Stimulated activated CD4-positive, alpha-beta T cell treated with anti-CD3 and anti-CD28 coated beads, Interleukin-1b, Interleukin-23, amount 100 ng/mL, for 48 hours (primary cell): ENCODE data around the gene FAM171A1.
"Not testable (repeated sequence)": the region's sequence is repeated elsewhere in the genome, so short reads cannot be mapped to it uniquely, and the experiment has no call there.

ENCODE experiments used
- DNase-seq: peaks from one replicate; pipeline ENCODE4 v3.0.0-alpha.2; 2020

Gene FAM171A1

DNA sequence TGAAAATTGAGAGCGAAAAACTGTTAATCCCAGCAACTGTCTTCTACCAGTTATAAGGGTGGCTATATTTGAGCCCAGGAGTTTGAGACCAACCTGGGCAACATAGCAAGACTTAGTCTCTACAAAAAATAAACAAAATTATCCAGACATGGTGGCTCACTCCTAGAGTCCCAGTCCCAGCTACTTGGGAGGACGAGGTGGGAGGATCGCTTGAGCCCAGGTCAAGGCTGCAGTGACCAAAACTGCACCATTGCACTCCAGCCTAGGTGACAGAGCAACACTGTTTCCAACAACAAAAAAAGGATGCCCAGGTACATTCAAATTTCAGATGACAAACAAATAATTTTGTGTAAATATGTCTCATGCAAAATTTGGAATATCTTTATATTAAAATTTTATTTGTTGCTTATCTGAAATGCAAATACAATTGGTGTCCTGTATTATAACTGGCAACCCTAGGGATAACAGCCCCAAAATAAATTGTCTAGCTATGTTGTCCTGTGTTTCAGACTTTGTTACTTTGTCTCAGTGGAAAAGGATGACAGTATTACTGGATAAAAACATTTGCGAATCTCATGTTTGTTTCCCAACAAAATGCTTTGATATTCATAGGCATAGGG, 26.7 kb downstream of the FAM171A1 start:
- no peak for DNase-seq

DNA sequence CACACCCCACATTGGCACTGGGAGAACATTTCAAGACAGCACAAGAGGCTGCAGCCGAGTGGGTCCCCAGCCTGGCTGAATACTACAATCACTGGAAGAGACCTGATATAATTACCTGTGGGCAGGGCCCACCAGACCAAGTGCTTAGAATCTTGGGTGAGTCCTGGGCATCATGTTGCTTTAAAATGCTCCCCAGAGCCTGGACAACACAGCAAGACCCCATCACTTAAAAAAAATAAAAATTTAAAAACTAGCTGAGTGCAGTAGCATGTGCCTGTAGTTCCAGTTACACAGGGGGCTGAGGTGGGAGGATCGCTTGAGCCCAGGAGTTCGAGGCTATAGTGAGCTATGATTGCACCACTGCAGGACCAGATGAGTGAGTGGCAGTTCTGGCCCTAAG, 28.1 kb downstream of the FAM171A1 start:
- DNase-seq = no peak

DNA sequence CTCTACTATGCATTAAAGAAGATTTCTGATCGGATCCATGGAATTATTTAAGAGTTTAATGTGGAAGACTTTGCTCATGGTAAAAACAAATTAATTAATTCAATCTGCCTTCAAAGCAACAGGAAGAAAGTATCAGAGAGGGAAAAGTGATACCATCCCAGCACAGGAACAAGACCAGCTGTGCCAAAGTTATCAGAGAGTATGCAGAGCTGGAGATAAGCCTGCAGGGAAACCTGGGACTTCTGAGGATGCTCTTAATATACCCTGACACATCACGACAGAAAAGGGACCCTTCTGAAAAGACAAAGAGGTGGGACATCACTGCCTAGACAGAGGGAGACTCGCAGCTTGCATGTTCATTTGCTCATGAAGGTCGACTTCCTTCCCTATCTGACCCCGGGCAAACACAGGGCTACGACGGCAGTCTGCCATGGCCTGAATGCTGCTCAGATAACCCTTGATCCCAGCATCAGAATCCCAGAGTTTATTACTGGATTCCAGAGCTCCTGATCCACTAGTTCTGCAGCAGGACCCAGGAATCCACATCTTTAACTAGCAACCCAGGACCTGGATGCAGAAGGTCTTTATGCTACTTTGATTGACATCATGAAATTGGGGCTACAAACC, 29.5 kb downstream of the FAM171A1 start:
- no peak for DNase-seq

DNA sequence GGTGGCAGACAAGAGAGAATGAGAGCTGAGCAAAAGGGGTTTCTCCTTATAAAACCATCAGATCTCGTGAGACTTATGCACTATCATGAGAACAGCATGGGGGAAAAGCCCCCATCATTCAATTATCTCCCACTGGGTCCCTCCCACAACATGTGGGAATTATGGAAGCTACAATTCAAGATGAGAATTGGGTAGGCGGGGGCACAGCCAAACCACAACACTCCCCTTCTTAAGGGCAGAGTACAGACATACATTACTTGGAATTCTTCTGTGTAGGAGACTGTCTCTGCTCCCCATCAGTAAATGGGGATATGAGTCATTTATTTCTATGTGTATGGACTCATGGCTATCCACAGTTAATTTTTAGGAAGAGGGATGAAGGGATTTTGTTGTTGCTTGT, 31.2 kb downstream of the FAM171A1 start:
- DNase-seq = no peak

DNA sequence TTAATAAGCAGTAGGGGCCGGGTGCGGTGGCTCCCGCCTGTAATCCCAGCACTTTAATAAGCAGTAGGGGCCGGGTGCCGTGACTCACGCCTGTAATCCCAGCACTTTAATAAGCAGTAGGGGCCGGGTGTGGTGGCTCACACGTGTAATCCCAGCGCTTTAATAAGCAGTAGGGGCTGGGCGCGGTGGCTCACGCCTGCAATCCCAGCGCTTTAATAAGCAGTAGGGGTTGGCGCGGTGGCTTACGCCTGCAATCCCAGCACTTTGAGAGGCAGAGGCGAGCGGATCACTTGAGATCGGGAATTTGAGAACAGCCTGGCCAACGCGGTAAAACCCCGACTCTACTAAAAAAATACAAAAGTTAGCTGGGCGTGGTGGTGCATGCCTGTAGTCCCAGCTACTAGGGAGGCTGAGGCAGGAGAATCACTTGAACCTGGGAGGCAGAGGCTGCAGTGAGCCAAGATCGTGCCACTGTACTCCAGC, 33.6 kb downstream of the FAM171A1 start:
- DNase-seq = not testable (repeated sequence)

DNA sequence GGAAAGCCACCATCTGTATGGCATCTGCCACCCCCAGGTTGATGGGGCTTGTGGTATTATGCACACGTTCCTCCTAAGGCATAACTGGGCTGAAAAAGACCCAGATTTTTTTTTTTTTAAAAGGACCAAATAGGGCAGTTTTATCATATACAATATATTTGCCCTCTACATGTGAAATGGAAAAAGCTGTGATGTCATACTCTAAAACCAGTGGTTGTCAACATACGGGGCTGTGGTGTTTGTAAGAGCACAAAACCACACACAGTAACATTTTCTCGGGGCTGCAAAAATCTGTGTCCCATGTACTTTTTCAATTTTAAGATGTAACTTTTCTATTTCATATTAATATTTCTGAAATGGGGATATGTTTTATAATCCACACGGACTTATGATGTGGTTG, 34.9 kb downstream of the FAM171A1 start:
- DNase-seq = no peak

DNA sequence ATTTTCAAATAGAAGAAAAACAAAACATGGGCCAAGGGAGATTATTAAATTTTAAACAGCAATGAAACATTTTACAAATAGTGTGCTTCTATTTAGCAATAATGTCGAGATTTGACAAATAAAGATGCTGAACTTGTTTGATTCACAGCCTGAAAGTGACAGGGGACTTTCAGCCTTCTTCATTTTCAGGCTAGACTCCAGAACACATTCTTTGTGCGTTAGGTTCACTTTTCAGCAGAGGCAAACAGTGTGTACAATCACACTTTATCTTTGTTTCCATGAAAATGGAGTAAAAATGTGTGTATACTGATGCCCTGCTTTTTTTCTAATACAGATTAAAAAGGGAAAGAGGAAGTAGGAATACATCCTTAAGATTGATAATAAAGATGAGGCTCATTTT, 35.6 kb downstream of the FAM171A1 start:
- no peak for DNase-seq

DNA sequence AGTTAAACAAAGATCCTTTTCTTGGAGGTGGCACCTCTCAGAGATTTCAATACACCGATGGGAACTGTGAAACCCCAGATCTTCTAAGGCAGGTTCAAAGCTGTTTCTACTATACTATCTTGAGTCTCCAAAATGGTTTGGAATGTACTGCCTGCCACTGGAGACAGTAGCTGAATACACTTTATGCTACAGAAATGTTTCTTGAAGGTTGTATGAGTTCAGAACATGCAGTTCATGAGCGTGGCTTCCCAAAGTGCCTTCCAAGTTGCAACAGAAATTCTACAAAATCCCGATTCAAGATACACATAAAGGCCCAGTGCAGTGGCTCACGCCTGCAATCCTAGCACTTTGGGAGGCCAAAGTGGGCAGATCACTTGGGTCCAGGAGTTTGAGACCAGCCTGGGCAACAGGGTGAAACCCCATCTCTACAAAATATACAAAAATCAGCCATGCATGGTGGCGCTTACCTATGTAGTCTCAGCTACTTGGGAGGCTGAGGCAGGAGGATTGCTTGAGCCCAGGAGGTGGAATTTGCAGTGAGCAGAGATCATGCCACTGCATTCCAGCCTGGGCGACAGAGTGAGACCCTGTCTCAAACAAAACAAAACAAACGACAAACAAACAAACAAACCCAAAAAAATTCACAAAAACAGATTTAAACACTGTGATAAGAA, 36.3 kb downstream of the FAM171A1 start:
- no peak for DNase-seq

DNA sequence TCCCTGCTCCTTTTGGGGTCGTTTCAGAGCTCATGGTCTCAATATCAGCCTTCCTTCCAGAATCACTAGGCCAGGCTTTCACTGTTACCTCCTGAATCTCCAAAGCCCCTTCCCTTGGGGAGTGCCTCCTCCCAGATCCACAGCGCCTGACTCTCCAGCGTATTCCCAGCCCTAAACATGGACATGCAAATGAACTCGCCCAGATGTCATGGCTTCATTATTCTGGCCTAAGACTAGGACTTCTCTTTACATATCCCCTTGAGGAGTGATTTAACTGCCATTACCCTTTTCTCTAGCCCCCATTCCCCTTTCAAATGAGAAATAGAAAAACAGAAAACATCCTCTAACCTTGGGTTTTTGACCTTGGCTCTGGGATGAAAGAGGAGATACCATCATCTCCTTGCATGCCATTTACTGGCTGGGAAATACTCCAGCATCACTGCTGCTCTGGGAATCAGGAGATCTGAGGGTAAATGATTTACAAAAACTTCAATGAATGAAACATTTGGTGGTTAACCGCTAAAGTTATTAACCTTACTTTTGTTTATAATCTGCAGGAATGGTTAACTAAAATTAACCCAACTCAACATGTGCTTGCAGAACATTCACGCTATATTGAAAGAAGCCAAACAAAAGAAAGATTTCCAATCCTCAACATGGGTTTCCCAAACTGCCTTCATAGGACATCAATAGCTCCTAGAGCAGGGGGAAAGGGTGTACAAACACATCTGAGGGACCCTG, 37.0 kb downstream of the FAM171A1 start:
- DNase-seq = no peak

DNA sequence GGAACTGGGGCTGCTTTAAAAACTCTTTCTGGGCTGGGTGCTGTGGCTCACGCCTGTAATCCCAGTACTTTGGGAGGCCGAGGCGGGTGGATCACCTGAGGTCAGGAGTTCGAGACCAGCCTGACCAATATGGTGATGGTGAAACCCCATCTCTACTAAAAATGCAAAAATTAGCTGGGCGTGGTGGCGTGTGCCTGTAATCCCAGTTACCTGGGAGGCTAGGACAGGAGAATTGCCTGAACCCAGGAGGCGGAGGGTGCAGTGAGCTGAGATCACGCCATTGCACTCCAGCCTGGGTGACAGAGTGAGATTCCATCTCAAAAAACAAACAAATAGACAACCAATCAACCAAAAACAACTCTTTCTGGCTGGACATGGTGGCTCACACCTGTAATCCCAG, 37.9 kb downstream of the FAM171A1 start:
- not testable (repeated sequence) for DNase-seq

DNA sequence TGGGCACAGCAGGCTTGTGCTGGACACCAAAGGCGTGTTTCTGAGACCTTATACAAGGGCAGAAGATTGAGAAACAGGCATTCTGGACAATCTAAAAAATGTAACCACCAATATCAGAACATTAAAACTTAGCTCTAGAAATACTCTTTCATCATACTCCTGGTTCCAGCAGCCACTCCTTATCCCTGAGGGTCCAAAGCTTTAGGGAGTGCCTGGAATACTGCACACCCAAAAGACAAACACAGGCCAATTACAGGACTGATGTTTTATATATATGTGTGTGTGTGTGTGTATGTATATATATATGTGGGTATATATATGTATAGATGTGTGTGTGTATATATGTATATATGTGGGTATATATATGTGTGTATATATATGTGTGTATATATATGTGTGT, 39.6 kb downstream of the FAM171A1 start:
- no peak for DNase-seq

DNA sequence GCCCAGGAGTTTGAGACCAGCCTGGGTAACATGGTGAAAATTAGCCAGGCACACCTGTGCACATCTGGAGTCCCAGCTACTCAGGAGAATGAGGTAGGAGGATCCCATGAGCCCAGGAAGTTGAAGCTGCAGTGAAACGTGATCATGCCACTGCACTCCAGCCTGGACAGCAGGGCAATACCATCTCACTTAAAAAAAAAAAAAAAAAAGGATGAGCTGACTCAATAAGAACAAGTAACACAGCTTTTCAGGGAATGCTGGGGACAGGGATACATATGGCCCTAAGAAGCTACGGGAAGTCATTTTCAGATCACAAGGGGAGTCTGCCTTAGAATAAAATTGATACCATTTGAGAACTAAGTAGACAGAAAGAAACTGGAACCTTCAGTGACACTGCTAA, 41.7 kb downstream of the FAM171A1 start:
- no peak for DNase-seq

DNA sequence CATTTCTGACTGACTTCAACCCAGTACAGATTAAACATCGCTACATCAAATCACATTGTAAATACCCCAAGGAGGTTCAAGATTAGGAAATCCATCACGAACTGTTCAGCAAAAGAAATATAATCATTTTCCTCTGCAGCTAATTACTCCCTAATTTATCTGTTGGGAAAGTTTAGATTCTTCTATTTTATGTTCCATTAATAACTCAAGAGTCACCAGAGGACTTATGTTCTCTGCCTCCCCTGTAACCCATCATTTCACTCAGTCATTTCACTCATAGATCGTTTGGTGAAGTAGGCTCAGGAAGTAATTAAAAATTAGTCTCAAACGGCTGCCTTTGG, 45.2 kb downstream of the FAM171A1 start:
- DNase-seq = no peak

DNA sequence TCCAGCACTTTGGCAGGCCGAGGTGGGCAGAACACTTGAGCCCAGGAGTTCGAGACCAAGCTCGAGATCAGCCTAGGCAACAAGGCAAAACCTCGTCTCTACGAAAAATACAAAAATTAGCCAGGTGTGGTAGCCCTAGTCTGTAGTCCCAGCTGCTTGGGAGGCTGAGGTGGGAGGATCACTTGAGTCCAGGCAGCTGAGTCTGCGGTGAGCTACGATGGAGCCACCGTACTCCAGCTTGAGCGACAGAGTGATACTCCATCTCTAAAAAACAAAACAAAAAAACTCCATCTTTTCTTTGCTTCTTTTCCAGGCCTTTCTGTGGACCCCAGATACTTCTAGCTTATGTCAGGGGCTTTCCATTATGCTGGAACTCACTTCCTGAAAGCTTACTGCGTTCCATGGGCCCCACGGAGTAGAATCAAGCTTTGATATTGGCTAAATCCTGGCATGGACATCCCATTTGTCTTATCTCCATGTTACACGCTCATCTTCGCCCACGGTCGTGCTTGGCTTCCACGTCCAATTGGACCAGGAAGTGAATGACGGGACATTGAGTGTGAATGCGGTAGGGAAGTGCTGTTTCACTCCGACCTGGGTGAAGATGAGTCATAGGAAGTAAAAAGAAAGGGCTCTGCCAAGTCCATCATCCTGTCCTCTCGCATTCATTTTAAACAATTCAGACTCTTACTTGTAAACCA, 45.7 kb downstream of the FAM171A1 start:
- DNase-seq = no peak

DNA sequence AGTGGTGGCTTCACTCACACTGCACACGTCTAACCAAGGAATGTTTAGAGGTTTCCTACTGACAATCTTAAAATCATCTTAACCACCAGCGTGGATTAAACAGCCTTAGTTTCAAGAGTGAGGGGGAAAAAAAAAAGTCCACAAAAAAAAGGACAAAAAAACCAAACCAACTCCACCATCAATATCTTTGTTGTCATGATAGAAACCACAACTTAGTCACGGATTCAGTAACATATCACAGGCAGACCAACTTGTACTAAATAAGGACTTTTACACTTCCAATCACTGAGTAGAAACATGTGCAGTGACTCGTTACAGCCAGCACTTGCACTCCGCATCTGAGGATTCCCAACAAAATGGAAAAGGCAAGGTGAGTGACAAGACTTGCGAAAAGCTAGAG, 46.5 kb downstream of the FAM171A1 start:
- DNase-seq = no peak

DNA sequence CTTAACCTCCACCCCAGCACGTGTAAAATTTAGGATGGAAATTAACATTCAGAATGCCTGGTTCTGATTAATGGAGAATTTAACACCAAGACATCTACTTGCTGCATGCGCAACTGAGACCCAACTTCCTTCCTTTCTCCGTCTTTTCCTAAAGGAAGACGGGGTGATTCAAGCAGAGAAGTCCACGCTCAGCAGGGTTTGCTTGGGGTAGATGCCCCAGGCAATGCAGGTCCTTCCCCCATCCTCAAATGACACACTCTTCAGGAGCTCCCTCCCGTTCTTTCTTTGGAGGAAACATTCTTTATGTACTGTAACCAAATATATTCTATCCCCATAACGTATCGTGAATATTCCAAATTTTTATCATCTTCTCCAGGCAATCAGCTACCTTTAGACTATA, 47.0 kb downstream of the FAM171A1 start:
- DNase-seq = no peak

DNA sequence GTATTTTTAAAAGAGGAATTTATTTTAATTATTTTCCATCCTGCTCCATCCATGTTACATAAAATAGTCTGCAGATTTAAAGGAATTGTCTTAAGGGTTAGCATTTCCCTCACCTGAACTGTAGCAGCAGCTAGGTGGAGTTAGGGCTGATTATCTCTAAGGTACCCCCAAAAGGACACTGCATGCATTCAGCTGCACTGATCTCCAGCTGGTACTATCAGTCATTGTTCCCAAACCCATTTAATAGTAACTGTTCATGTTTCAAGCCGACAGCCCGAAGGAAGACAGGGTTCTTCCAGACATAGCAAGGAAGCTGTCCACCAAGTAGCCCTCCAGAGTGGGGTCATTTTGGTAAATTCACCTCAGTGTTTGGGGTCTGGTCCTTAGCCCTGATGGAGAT, 48.7 kb downstream of the FAM171A1 start:
- DNase-seq = no peak

DNA sequence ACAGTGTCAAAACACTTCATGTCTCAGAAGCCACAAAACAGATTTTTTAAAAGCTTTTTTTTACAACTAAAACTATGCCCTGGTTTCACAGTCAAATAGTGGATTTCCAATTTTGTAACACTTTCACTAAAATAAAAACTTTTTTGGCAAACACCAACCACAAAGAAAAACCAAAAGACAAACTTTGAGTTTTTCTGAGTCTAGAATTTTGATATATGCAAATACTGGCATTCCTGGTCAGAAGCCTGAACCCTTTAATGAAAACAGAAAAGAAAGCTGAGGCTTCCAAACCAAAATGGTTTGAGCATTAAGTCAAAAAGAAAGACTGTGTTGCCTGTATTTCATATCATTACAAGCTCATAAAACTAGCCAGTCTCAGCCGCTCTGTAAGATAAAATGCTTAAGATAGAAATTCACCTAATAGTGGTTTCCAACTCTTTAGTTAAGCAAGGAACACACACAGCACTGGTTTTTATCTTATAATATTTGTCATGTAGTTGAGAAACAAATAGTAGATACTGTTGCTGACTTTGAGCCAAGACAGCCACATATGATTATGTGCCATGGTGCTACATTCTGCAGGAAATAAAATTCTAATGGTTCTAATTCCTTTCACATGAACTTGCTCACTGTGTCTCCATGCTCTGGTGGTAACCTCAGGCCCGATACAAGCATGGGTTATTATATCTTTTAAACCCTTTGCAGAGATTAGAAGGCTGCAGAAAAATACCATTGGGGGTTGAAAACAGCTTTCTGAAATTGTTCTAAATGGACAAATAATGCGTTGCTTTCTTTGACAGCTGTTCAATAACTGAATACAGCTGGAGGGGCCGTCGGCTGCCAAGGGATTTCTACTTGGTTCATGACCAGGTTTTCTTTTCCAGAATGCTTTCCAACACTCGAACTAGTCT, 49.4 kb downstream of the FAM171A1 start:
- no peak for DNase-seq

DNA sequence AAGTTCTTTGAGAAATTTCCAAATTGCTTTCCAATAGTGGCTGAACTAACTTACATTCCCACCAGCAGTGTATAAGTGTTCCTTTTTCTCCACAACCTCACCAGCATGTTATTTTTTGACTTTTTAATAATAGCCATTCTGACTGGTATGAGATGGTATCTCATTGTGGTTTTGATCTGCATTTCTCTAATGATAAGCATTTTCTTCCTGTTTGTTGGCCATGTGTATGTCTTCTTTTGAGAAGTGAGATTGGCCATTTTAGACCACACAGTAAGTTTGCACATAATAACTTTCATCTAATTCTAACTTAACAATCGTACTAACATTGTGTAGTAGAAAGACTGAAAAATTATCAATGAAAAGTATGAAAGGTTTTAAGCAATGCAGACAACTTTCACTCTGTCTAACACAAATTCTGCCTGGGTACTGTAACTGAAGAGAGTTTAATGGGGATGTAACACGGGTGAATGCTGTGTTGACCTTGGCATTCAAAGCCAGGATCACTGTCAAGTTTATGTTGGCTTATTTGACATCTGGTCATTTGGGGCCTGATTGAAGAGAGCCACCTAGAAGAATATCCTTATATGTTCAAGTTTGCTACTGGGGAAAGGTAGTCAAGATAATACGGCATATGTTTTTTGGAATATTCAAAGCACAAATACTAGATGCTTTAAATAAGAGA, 50.4 kb downstream of the FAM171A1 start:
- DNase-seq = no peak

DNA sequence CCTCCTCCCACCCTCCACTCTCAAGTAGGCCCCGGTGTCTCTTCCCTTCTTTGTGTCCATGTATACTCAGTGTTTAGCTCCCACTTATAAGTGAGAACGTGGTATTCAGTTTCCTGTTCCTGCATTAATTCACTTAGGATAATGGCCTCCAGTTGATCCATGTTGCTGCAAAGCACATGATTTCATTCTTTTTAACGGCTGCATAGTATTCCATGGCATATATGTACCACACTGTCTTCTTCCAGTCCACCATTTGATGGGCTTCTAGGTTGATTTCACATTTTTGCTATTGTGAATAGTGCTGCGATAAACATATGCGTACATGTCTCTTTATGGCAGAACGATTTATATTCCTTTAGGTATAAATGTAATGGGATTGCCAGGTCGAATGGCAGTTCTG, 51.0 kb downstream of the FAM171A1 start:
- no peak for DNase-seq

DNA sequence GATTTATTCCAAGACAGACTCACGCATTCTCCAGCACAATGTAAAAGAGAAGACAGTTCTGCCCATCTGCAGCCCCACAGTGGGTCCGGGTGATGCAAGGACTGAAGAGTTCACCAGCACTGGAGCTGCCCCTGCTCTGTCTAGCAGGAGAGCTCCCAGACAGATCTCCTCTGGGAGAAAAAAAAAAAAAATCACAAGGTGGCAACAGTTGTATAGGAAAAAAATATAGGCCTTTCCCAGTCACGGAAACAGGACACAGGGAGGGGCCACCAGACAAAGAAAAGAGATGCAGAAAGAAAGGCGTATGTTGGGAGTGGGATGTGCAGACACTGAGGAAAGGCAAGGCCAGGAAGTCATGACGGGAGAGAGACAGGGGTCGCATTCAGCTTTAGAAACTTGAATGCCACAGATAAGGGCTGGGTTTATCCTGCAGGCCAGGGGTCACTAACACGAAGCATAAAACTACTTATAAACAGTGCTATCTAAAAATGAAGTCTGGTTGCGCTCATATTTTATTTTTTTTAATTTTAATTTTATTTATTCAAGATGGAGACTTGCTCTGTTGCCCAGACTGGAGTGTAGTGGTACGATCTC, 54.1 kb downstream of the FAM171A1 start:
- no peak for DNase-seq
